Measurements from ENCODE around the gene ZDHHC4. TPM values are rescaled to one million over a fixed set of nuclear protein-coding genes. Genes with fewer than 3 reads are reported as not detected.

ZDHHC4 gene
- total RNA-seq, 3 donors from 2014 or later (not counting 1 experiment from before 2014, with no cell fraction given) = 29.4 to 37.6 (median 35.3) TPM

DNA sequence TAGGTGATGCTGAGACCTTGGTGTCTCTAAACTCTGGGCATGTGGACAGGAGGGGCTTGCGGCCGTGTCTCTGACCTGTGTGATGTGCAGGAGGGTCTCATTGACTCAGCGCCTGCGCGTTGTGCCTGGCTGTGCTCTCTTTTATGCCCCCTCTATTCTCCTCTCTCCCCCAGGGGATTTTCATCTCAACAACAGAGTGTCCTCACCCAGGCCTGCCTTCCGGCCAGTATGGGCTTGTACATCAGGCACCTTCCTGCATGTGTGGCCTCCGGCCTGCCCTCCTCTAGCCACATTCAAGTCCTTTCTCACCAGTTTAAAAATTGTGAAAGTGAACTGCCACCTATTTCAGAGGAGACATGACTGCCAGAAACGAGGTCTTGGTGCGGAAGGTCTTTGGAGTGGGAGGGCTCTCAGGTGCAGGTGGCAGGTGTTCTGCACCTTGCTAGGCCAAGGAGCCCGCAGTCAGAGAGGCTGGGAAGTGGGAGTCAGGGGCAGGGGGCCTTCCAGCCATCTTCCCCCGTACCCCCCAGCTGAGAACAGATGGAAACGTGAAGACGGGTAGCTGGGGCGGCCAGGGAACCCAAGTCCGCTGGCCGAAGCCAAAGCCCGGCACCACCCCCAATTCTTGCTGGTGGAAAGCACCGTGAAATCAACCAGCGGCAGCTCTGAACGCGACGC is 12.0 kb downstream of the ZDHHC4 start:
- no peak for DNase-seq
- peak overlapping the region; percentile 79 for H3K4me3 Mint-ChIP-seq
- Histone ChIP-seq H3K27ac (ENCODE audit: low read length) (peak overlapping the region; percentile 57), H3K4me1 (ENCODE audit: control insufficient read depth, insufficient read depth, low read length) (peaks cover 16% of the 10 kb centered on the region), H3K36me3 (ENCODE audit: control insufficient read depth, insufficient read depth, low read length) (peaks cover 26% of the 10 kb centered on the region), H3K4me3 (ENCODE audit: low read length) (peak overlapping the region; percentile 13), H3K27me3 (ENCODE audit: control insufficient read depth, insufficient read depth, low read length) (no peaks in the 10 kb centered on the region), H3K9me3 (ENCODE audit: control insufficient read depth, insufficient read depth, low read length) (no peaks in the 10 kb centered on the region)
- intact Hi-C loops (cut with micrococcal nuclease) = loop anchor here (1.0 kb wide), 2 partner anchors 12 to 48 kb away; partner anchors contain the start of genes ZDHHC4 and ZNF316
- no peaks in the 10 kb centered on the region for H3K27me3 Mint-ChIP-seq (ENCODE audit: low read depth in 2 of 2)
- peaks cover 8% of the 10 kb centered on the region for H3K36me3 Mint-ChIP-seq
- TF ChIP-seq CTCF (IDR thresholded peaks at IDR 0.05) = no peak
- WGBS (ENCODE audit: insufficient coverage) = 58% methylated on average over 22 of the region's 22 CpGs
- no peak for ATAC-seq
- peaks cover 8 to 18% of the 10 kb centered on the region in 2 donors for H3K4me1 Mint-ChIP-seq
- peak overlapping the region; percentile 80 to 92 for H3K27ac Mint-ChIP-seq
- H3K9me3 Mint-ChIP-seq = no peaks in the 10 kb centered on the region

DNA sequence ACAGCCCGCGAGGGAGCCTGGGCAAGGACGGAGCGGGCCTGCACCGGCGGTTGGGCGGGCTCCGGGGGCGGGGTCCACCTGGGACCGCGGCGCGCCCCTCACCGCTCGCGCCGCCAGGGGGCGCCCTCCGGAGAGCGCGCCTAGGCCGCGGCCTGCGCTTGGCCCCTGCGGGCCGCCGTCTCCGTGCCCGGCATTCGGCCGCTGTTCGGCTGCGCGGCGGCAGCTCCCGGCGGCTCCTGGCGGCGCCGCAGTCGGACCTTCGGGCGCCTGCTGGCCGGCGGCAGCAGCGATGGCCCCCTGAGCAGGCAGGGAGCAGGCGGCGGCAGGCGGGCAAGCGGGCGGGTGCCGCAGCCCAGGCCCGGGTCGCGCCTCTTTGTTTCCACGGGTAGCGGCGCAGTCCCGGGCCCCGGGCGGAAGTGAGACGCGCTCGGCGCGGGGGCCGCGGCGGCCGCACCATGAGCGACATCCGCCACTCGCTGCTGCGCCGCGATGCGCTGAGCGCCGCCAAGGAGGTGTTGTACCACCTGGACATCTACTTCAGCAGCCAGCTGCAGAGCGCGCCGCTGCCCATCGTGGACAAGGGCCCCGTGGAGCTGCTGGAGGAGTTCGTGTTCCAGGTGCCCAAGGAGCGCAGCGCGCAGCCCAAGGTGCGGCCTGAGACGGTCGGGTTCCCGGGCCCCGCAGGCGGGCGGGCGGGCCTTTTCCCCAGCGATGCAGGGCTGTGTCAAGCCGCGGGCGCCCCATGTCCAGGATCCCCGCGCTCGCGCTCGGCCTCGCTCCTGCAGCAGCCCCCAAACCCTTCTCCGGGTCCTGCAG is 12.8 kb downstream of the ZDHHC4 start, which contains the start of gene INTS15:
TSS of gene INTS15 (plus strand) at position 193 of the 816 bp plus-strand sequence. CDS start at position 456, 263 bp downstream.
- WGBS (ENCODE audit: insufficient coverage) = under 1% methylated on average over 107 of the region's 107 CpGs
- Histone ChIP-seq H3K27me3 (ENCODE audit: control insufficient read depth, insufficient read depth, low read length) (no peaks in the 10 kb centered on the region), H3K36me3 (ENCODE audit: control insufficient read depth, insufficient read depth, low read length) (peaks cover 31% of the 10 kb centered on the region), H3K4me1 (ENCODE audit: control insufficient read depth, insufficient read depth, low read length) (peaks cover 16% of the 10 kb centered on the region), H3K9me3 (ENCODE audit: control insufficient read depth, insufficient read depth, low read length) (no peaks in the 10 kb centered on the region), H3K4me3 (ENCODE audit: low read length) (peak within 1 kb of the TSS; percentile 66), H3K27ac (ENCODE audit: low read length) (peak within 1 kb of the TSS; percentile 64)
- no peaks in the 10 kb centered on the region for H3K9me3 Mint-ChIP-seq
- peak; percentile 69 for TF ChIP-seq CTCF (IDR thresholded peaks at IDR 0.05)
- DNase-seq = peak; percentile 88 to 95
- H3K27me3 Mint-ChIP-seq (ENCODE audit: low read depth in 2 of 2) = no peaks in the 10 kb centered on the region
- peak within 1 kb of the TSS; percentile 92 for H3K4me3 Mint-ChIP-seq
- H3K4me1 Mint-ChIP-seq = peaks cover 8 to 18% of the 10 kb centered on the region in 2 donors
- ATAC-seq = peak; percentile 87 to 98 (median 89)
- H3K27ac Mint-ChIP-seq = peak within 1 kb of the TSS; percentile 92 to 93
- H3K36me3 Mint-ChIP-seq = peaks cover 3% of the 10 kb centered on the region
- intact Hi-C loops (cut with micrococcal nuclease) = loop anchor here (1.0 kb wide), 2 partner anchors 13 to 47 kb away; partner anchors contain the start of genes ZDHHC4 and ZNF316

DNA sequence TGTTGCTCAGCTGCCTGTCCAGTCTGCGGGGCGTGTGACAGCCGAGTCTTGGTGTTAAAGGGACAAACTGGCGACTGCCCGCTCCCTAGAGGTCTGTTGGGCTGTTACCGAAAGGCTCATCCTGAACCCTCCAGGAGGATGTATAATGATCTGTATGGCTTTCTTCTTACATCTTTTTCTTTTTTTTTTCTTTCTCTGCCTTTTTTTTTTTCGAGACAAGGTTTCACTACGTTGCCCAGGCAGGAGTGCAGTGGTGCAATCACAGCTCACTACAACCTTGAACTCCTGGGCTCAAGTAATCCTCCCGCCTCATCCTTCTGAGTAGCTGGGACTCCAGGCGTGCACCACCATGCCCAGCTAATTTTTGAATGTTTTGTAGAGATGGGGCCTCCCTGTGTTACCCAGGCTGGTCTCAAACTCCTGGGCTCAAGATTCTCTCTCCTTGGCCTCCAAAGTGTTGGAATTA is 13.4 kb downstream of the ZDHHC4 start:
- peak in 1 of 3 donors; percentile 0 for ATAC-seq
- H3K36me3 ChIP-seq (ENCODE audit: control insufficient read depth, insufficient read depth, low read length) = peaks cover 34% of the 10 kb centered on the region
- H3K9me3 Mint-ChIP-seq = no peaks in the 10 kb centered on the region
- peak overlapping the region; percentile 66 for H3K4me3 ChIP-seq (ENCODE audit: low read length)
- intact Hi-C loops (cut with micrococcal nuclease) = no loop called here
- H3K27ac ChIP-seq (ENCODE audit: low read length) = peak overlapping the region; percentile 64
- H3K4me1 Mint-ChIP-seq = peaks cover 8 to 18% of the 10 kb centered on the region in 2 donors
- no peaks in the 10 kb centered on the region for H3K27me3 ChIP-seq (ENCODE audit: control insufficient read depth, insufficient read depth, low read length)
- H3K27ac Mint-ChIP-seq = peak overlapping the region; percentile 92 to 93
- H3K4me1 ChIP-seq (ENCODE audit: control insufficient read depth, insufficient read depth, low read length) = peaks cover 16% of the 10 kb centered on the region
- H3K4me3 Mint-ChIP-seq = peak overlapping the region; percentile 92
- no peaks in the 10 kb centered on the region for H3K9me3 ChIP-seq (ENCODE audit: control insufficient read depth, insufficient read depth, low read length)
- DNase-seq = no peak
- no peaks in the 10 kb centered on the region for H3K36me3 Mint-ChIP-seq
- H3K27me3 Mint-ChIP-seq (ENCODE audit: low read depth in 2 of 2) = no peaks in the 10 kb centered on the region
- TF ChIP-seq CTCF (IDR thresholded peaks at IDR 0.05) = no peak
- WGBS (ENCODE audit: insufficient coverage) = 15% methylated on average over 10 of the region's 10 CpGs

All from natural killer cell (primary cell).